Lower leg skin (tissue), 3 donors: Measurements from ENCODE around the gene CPSF3.

ENCODE experiments used
- POLR2A ChIP-seq, 2 donors: fragments of 450-650 bp; IDR thresholded peaks; one replicate each; pipeline ENCODE4 v1.6.1; 2016 to 2017; ENCODE audit warnings: antibody characterized with exemption in 2 of 2, mild to moderate bottlenecking in 1 of 2, moderate library complexity in 1 of 2
- TF ChIP-seq, protein P1 (sequence below), 3 donors: fragments of 450-650 bp; IDR thresholded peaks; one replicate each; pipeline ENCODE4 v1.5.1; 2016; ENCODE audit warnings: antibody characterized with exemption in 3 of 3, mild to moderate bottlenecking in 3 of 3, moderate library complexity in 2 of 3

DNA sequence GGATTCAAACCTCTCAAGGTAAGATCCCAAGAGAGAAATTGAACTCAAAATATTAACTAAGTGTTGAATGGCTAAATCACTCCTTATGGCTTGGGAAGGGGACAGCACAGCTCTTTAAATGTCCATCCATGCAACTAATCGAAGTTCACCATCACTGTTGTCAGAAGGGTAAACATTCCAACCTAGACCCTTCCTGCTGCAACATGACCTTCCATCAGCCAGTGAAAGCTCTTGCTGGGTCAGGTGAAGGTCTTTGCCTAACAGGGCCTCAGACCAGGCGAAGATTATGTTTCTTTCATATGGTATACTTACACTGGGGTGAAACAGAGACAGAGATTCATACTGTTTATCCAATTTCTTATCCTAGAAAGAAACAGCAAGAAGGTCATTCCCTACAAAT is 67.3 kb downstream of the CPSF3 start:
- TF ChIP-seq, protein P1, sequence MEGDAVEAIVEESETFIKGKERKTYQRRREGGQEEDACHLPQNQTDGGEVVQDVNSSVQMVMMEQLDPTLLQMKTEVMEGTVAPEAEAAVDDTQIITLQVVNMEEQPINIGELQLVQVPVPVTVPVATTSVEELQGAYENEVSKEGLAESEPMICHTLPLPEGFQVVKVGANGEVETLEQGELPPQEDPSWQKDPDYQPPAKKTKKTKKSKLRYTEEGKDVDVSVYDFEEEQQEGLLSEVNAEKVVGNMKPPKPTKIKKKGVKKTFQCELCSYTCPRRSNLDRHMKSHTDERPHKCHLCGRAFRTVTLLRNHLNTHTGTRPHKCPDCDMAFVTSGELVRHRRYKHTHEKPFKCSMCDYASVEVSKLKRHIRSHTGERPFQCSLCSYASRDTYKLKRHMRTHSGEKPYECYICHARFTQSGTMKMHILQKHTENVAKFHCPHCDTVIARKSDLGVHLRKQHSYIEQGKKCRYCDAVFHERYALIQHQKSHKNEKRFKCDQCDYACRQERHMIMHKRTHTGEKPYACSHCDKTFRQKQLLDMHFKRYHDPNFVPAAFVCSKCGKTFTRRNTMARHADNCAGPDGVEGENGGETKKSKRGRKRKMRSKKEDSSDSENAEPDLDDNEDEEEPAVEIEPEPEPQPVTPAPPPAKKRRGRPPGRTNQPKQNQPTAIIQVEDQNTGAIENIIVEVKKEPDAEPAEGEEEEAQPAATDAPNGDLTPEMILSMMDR (IDR thresholded peaks at IDR 0.05): no peak
- no peak for TF ChIP-seq POLR2A (IDR thresholded peaks at IDR 0.05)
